ENCODE results near the gene TRIM56. TPM values are rescaled to one million over a fixed set of nuclear protein-coding genes. Genes with fewer than 3 reads are reported as not detected.

Gene TRIM56
- total RNA-seq, 2 donors from 2014 or later, result 16.5 to 23.0 TPM

- Histone ChIP-seq H3K4me1 (ENCODE audit: control insufficient read depth, insufficient read depth, low read length) (no peaks in the 10 kb centered on the region), H3K27ac (ENCODE audit: low read depth, low read length) (no peak overlapping the region), H3K9ac (ENCODE audit: extremely low read depth, low read length, poor library complexity, severe bottlenecking) (no peak overlapping the region), H3K36me3 (ENCODE audit: control insufficient read depth, insufficient read depth, low read length) (no peaks in the 10 kb centered on the region), H3K27me3 (ENCODE audit: control insufficient read depth, insufficient read depth, low read length, poor library complexity, severe bottlenecking) (no peaks in the 10 kb centered on the region), H3K4me3 (ENCODE audit: low read length) (no peak overlapping the region), H3K9me3 (ENCODE audit: control insufficient read depth, low read length) (no peaks in the 10 kb centered on the region)
- 95 to 100% methylated on average over 4 of the region's 4 CpGs for WGBS, 2 experiments (ENCODE audit: insufficient coverage in 1 of 2, insufficient read length in 1 of 2)
- H3K9me3 Mint-ChIP-seq, result peaks cover 19% of the 10 kb centered on the region
- H3K27me3 Mint-ChIP-seq (ENCODE audit: insufficient read depth), result peaks cover 5% of the 10 kb centered on the region
- no peak overlapping the region for H3K27ac Mint-ChIP-seq
- no peak overlapping the region for H3K4me3 Mint-ChIP-seq
- H3K4me1 Mint-ChIP-seq, result no peaks in the 10 kb centered on the region
- no peak for TF ChIP-seq CTCF (conservative IDR thresholded peaks at IDR 0.05)
- DNase-seq, result no peak
- peaks cover 25% of the 10 kb centered on the region for H3K36me3 Mint-ChIP-seq (ENCODE audit: low read depth)
These were observed 8.6 kb downstream of the TRIM56 start for GRCh38 chr7:101093906-101094305.

GRCh38 chr7:101094376-101094775 lies 9.1 kb downstream of the TRIM56 start:
- 66 to 93% methylated on average over 3 to 8 of the region's 9 CpGs for WGBS, 2 experiments (ENCODE audit: insufficient coverage in 1 of 2, insufficient read length in 1 of 2)
- no peak overlapping the region for H3K9ac ChIP-seq (ENCODE audit: extremely low read depth, low read length, poor library complexity, severe bottlenecking)

GRCh38 chr7:101094791-101095375 lies 9.6 kb downstream of the TRIM56 start:
- Mint-ChIP-seq H3K36me3 (ENCODE audit: low read depth) (peaks cover 16% of the 10 kb centered on the region), H3K4me3 (no peak overlapping the region), H3K27me3 (ENCODE audit: insufficient read depth) (peaks cover 5% of the 10 kb centered on the region), H3K9me3 (peaks cover 19% of the 10 kb centered on the region), H3K4me1 (peaks cover under 1% of the 10 kb centered on the region), H3K27ac (peak overlapping the region; percentile 55)
- Histone ChIP-seq H3K9me3 (ENCODE audit: control insufficient read depth, low read length) (no peaks in the 10 kb centered on the region), H3K27me3 (ENCODE audit: control insufficient read depth, insufficient read depth, low read length, poor library complexity, severe bottlenecking) (no peaks in the 10 kb centered on the region), H3K27ac (ENCODE audit: low read depth, low read length) (no peak overlapping the region), H3K4me3 (ENCODE audit: low read length) (no peak overlapping the region), H3K36me3 (ENCODE audit: control insufficient read depth, insufficient read depth, low read length) (no peaks in the 10 kb centered on the region), H3K4me1 (ENCODE audit: control insufficient read depth, insufficient read depth, low read length) (no peaks in the 10 kb centered on the region), H3K9ac (ENCODE audit: extremely low read depth, low read length, poor library complexity, severe bottlenecking) (no peak overlapping the region)
- WGBS, 2 experiments (ENCODE audit: insufficient coverage in 1 of 2, insufficient read length in 1 of 2), result 63 to 64% methylated on average over 7 to 12 of the region's 12 CpGs
- DNase-seq, result peak; percentile 92
- TF ChIP-seq CTCF (conservative IDR thresholded peaks at IDR 0.05), result peak; percentile 85

More at GRCh38 chr7:101094376-101094775, 9.1 kb downstream of the TRIM56 start:
- H3K36me3 ChIP-seq (ENCODE audit: control insufficient read depth, insufficient read depth, low read length), result no peaks in the 10 kb centered on the region
- Mint-ChIP-seq H3K4me3 (no peak overlapping the region), H3K27ac (no peak overlapping the region), H3K9me3 (peaks cover 19% of the 10 kb centered on the region), H3K27me3 (ENCODE audit: insufficient read depth) (peaks cover 5% of the 10 kb centered on the region), H3K36me3 (ENCODE audit: low read depth) (peaks cover 21% of the 10 kb centered on the region), H3K4me1 (no peaks in the 10 kb centered on the region)
- no peaks in the 10 kb centered on the region for H3K4me1 ChIP-seq (ENCODE audit: control insufficient read depth, insufficient read depth, low read length)
- no peaks in the 10 kb centered on the region for H3K9me3 ChIP-seq (ENCODE audit: control insufficient read depth, low read length)
- no peak overlapping the region for H3K4me3 ChIP-seq (ENCODE audit: low read length)
- no peak for TF ChIP-seq CTCF (conservative IDR thresholded peaks at IDR 0.05)
- no peaks in the 10 kb centered on the region for H3K27me3 ChIP-seq (ENCODE audit: control insufficient read depth, insufficient read depth, low read length, poor library complexity, severe bottlenecking)
- DNase-seq, result no peak
- H3K27ac ChIP-seq (ENCODE audit: low read depth, low read length), result no peak overlapping the region
